GM23338 (cell line): ENCODE results near the gene FAM78A. TPM values are rescaled to one million over a fixed set of nuclear protein-coding genes. Genes with fewer than 3 reads are reported as not detected.
A peak's percentile ranks its signal among the peaks of the same experiment; 100 is the strongest.

Experiments
- ATAC-seq: fragments of 200-7000 bp; cut with Tn5 transposase; 3 replicates; pipeline ENCODE4 v1.9.1; 2020
- DNase-seq: peaks from one replicate; pipeline ENCODE4 v3.0.0-alpha.2; 2015; ENCODE audit warnings: low spot score
- H2AFZ ChIP-seq: fragments of 200-600 bp; sonication (generic); 2 replicates; pipeline ENCODE4 v1.8.0; 2016; ENCODE audit warnings: antibody characterized with exemption, mild to moderate bottlenecking, moderate library complexity
- H3F3A ChIP-seq: fragments of 200-600 bp; sonication (generic); replicated peaks from 2 replicates; pipeline ENCODE4 v1.8.0; 2017; ENCODE audit warnings: antibody characterized with exemption, mixed run types, low read depth
- H3K27ac ChIP-seq: fragments of 200-600 bp; sonication (generic); 2 replicates; pipeline ENCODE4 v1.6.1; 2016; ENCODE audit warnings: low read depth
- H3K27me3 ChIP-seq: fragments of 200-600 bp; sonication (generic); 2 replicates; pipeline ENCODE4 v1.8.0; 2016; ENCODE audit warnings: mild to moderate bottlenecking, mixed run types, moderate library complexity; ENCODE audit not compliant: insufficient read depth
- H3K36me3 ChIP-seq: fragments of 200-600 bp; sonication (generic); 2 replicates; pipeline ENCODE4 v1.8.0; 2016; ENCODE audit warnings: mild to moderate bottlenecking; ENCODE audit not compliant: insufficient read depth
- H3K4me1 ChIP-seq: fragments of 200-600 bp; sonication (generic); 2 replicates; pipeline ENCODE4 v1.8.0; 2016; ENCODE audit warnings: mild to moderate bottlenecking, moderate library complexity; ENCODE audit not compliant: insufficient read depth
- H3K4me2 ChIP-seq: fragments of 200-600 bp; sonication (generic); 2 replicates; pipeline ENCODE4 v1.7.1; 2017; ENCODE audit warnings: mixed run types
- H3K4me3 ChIP-seq: fragments of 200-600 bp; sonication (generic); 2 replicates; pipeline ENCODE4 v1.6.1; 2016; ENCODE audit warnings: mixed run types
- H3K79me2 ChIP-seq: fragments of 200-600 bp; sonication (generic); replicated peaks from 2 replicates; pipeline ENCODE4 v1.8.0; 2017; ENCODE audit warnings: mild to moderate bottlenecking; ENCODE audit not compliant: insufficient read depth
- H3K9me2 ChIP-seq: fragments of 200-600 bp; sonication (generic); 2 replicates; pipeline ENCODE4 v1.8.0; 2017; ENCODE audit not compliant: insufficient read depth
- H4K20me1 ChIP-seq: fragments of 200-600 bp; sonication (generic); replicated peaks from 2 replicates; pipeline ENCODE4 v1.8.0; 2017; ENCODE audit warnings: mild to moderate bottlenecking; ENCODE audit not compliant: insufficient read depth
- H3K27ac Mint-ChIP-seq: 2 replicates; pipeline ENCODE4 v1.8.0; 2020; ENCODE audit warnings: inconsistent platforms, mild to moderate bottlenecking, moderate library complexity, mixed read lengths
- H3K27me3 Mint-ChIP-seq: 3 replicates; pipeline ENCODE4 v1.8.0; 2022; ENCODE audit warnings: low read depth, mild to moderate bottlenecking, moderate library complexity, mixed read lengths, inconsistent platforms; ENCODE audit not compliant: insufficient read depth, poor library complexity
- H3K36me3 Mint-ChIP-seq: 3 replicates; pipeline ENCODE4 v1.8.0; 2021; ENCODE audit warnings: low read depth, mild to moderate bottlenecking, inconsistent platforms, moderate library complexity, mixed read lengths
- H3K4me1 Mint-ChIP-seq: 3 replicates; pipeline ENCODE4 v1.8.0; 2020; ENCODE audit warnings: mild to moderate bottlenecking, inconsistent platforms, mixed read lengths
- H3K4me3 Mint-ChIP-seq: 3 replicates; pipeline ENCODE4 v1.8.0; 2021; ENCODE audit warnings: moderate library complexity, mild to moderate bottlenecking, inconsistent platforms, mixed read lengths
- H3K9me3 Mint-ChIP-seq: 3 replicates; pipeline ENCODE4 v1.8.0; 2020; ENCODE audit warnings: moderate library complexity, mild to moderate bottlenecking, inconsistent platforms, mixed read lengths
- CREB1 ChIP-seq: fragments of 250-450 bp; sonication (Bioruptor Pico); IDR thresholded peaks from 2 replicates; pipeline ENCODE4 v1.5.0; 2020; ENCODE audit warnings: low read depth, mild to moderate bottlenecking, moderate library complexity
- ETS1 ChIP-seq: IDR thresholded peaks from 2 replicates; pipeline ENCODE4 v1.6.1; 2016; ENCODE audit warnings: antibody characterized with exemption
- EZH2 ChIP-seq: fragments of 200-600 bp; sonication (generic); IDR thresholded peaks from one replicate; pipeline ENCODE4 v1.8.0; 2017; ENCODE audit warnings: antibody characterized with exemption, mild to moderate bottlenecking, low read depth; ENCODE audit not compliant: unreplicated experiment
- EZH2phosphoT487 ChIP-seq: fragments of 200-600 bp; sonication (generic); IDR thresholded peaks from one replicate; pipeline ENCODE4 v1.8.1; 2018; ENCODE audit warnings: antibody characterized with exemption; ENCODE audit not compliant: unreplicated experiment
- JUNB ChIP-seq: IDR thresholded peaks from one replicate; pipeline ENCODE4 v1.6.1; 2016; ENCODE audit warnings: antibody characterized with exemption; ENCODE audit not compliant: unreplicated experiment
- NANOG ChIP-seq: IDR thresholded peaks from 2 replicates; pipeline ENCODE4 v1.6.1; 2016; ENCODE audit warnings: antibody characterized with exemption, borderline replicate concordance
- POLR2AphosphoS5 ChIP-seq: IDR thresholded peaks from 2 replicates; pipeline ENCODE4 v1.6.1; 2016; ENCODE audit warnings: antibody characterized with exemption, low read depth
- REST ChIP-seq: IDR thresholded peaks from one replicate; pipeline ENCODE4 v1.6.1; 2018; ENCODE audit warnings: antibody characterized with exemption; ENCODE audit not compliant: unreplicated experiment
- STAT1 ChIP-seq: IDR thresholded peaks from one replicate; pipeline ENCODE4 v1.6.1; 2016; ENCODE audit warnings: antibody characterized with exemption; ENCODE audit not compliant: unreplicated experiment
- ZNF114 ChIP-seq: fragments of 250-450 bp; sonication (Bioruptor Pico); IDR thresholded peaks from 2 replicates; pipeline ENCODE4 v1.5.0; 2020; ENCODE audit warnings: mild to moderate bottlenecking, moderate library complexity
- ZNF331 ChIP-seq: fragments of 250-450 bp; sonication (Bioruptor Pico); IDR thresholded peaks from 2 replicates; pipeline ENCODE4 v1.5.0; 2020; ENCODE audit warnings: low read depth, mild to moderate bottlenecking, moderate library complexity
- polyA plus RNA-seq: library from polyadenylated mRNA; unstranded; fragments of >200 nt; fragmentation: Nextera tagmentation; extraction: Ambion mirVana; gene quantifications from 2 replicates; pipeline ENCODE4 v1.2.1, GENCODE V29; 2016
- total RNA-seq: library from RNA; depleted of rRNA; stranded (reverse); fragments of >200 nt; shearing (Covaris generic); gene quantifications from 2 replicates; pipeline ENCODE4 v1.2.3, GENCODE V29; 2014

The FAM78A gene
- total and polyA plus RNA-seq, 2 experiments from 2014 or later = 0.57 to 2.1 TPM

- H3K4me2 ChIP-seq = no peak overlapping the region
- peaks cover 3% of the 10 kb centered on the region; the same call in 1 of the 2 replicates for H3K36me3 ChIP-seq
- H3K4me1 Mint-ChIP-seq = peaks cover 26% of the 10 kb centered on the region
- no peak overlapping the region for H3K4me3 ChIP-seq
- 0 out of 2 replicates have a peak overlapping the region, but pooled peaks have one; percentile 73 for H3K27ac ChIP-seq
- ATAC-seq (no peak), DNase-seq (no peak)
- H3K9me2 ChIP-seq = no peaks in the 10 kb centered on the region
- TF ChIP-seq EZH2 (no peak), REST (no peak), STAT1 (no peak), ZNF331 (CRISPR knock-in tag) (no peak)
- no peaks in the 10 kb centered on the region; the same call in 1 of the 2 replicates for H4K20me1 ChIP-seq
- H3K4me3 Mint-ChIP-seq = no peak overlapping the region
- H3K27ac Mint-ChIP-seq = no peak overlapping the region
- H3K79me2 ChIP-seq = no peaks in the 10 kb centered on the region
- H3K36me3 Mint-ChIP-seq = peaks cover 20% of the 10 kb centered on the region; the same call in 2 of the 3 replicates
- H3K27me3 ChIP-seq = no peaks in the 10 kb centered on the region
- no peaks in the 10 kb centered on the region; the same call in 1 of the 2 replicates for H3F3A ChIP-seq
- peaks cover 9% of the 10 kb centered on the region for H3K27me3 Mint-ChIP-seq
- H3K4me1 ChIP-seq = peaks cover 19% of the 10 kb centered on the region
- peaks cover 2% of the 10 kb centered on the region; the same call in 1 of the 3 replicates for H3K9me3 Mint-ChIP-seq
- H2AFZ ChIP-seq = no peak overlapping the region
Observed at GRCh38 chr9:131237291-131237690, 39.0 kb downstream of the FAM78A start.

GRCh38 chr9:131236761-131237160 lies 39.5 kb downstream of the FAM78A start:
- H3F3A ChIP-seq = no peaks in the 10 kb centered on the region; the same call in 1 of the 2 replicates
- Mint-ChIP-seq H3K27ac (no peak overlapping the region), H3K4me1 (peaks cover 26% of the 10 kb centered on the region), H3K27me3 (peaks cover 9% of the 10 kb centered on the region), H3K36me3 (peaks cover 25% of the 10 kb centered on the region), H3K4me3 (no peak overlapping the region), H3K9me3 (no peaks in the 10 kb centered on the region)
- DNase-seq = no peak
- peaks cover 19% of the 10 kb centered on the region for H3K4me1 ChIP-seq
- no peak for ATAC-seq
- H3K9me2 ChIP-seq = no peaks in the 10 kb centered on the region
- H3K27ac ChIP-seq = no peak overlapping the region
- no peak overlapping the region for H3K4me3 ChIP-seq
- no peak overlapping the region for H2AFZ ChIP-seq
- no peaks in the 10 kb centered on the region for H3K79me2 ChIP-seq
- no peaks in the 10 kb centered on the region; the same call in 1 of the 2 replicates for H4K20me1 ChIP-seq
- H3K4me2 ChIP-seq = no peak overlapping the region
- no peaks in the 10 kb centered on the region for H3K27me3 ChIP-seq
- peaks cover 5% of the 10 kb centered on the region for H3K36me3 ChIP-seq
- no peak for TF ChIP-seq CREB1
- TF ChIP-seq ETS1 = no peak
- TF ChIP-seq NANOG = no peak
- TF ChIP-seq EZH2 = no peak
- no peak for TF ChIP-seq ZNF114
- no peak for TF ChIP-seq POLR2AphosphoS5
- TF ChIP-seq REST = no peak
- no peak for TF ChIP-seq STAT1
- no peak for TF ChIP-seq JUNB
- TF ChIP-seq EZH2phosphoT487 = no peak
